Esophagus squamous epithelium (tissue), 5 donors: Measurements from ENCODE around the gene S100A7A. TPM values are rescaled to one million over a fixed set of nuclear protein-coding genes. Genes with fewer than 3 reads are reported as not detected.

Experiments
- DNase-seq: peaks from one replicate; lab custom pipeline; 2025; lab: John Stamatoyannopoulos, UW
- H3K27ac ChIP-seq, 4 donors: fragments of 200-600 bp; sonication (generic); one replicate each; pipeline ENCODE4 v1.5.1; 2016 to 2019; ENCODE audit warnings: mild to moderate bottlenecking in 1 of 4
- H3K27me3 ChIP-seq, 4 donors: fragments of 200-600 bp; sonication (generic); 1 replicate in 3 of 4; 2 replicates in 1 of 4; pipeline versions ENCODE4 v1.5.1 to v1.6.0; 2017 to 2021; ENCODE audit warnings: antibody characterized with exemption in 1 of 4
- H3K36me3 ChIP-seq, 3 donors: fragments of 200-600 bp; sonication (generic); one replicate each; pipeline ENCODE4 v1.5.1; 2016 to 2019
- H3K4me1 ChIP-seq, 3 donors: fragments of 200-600 bp; sonication (generic); one replicate each; pipeline ENCODE4 v1.5.1; 2017 to 2019
- H3K4me3 ChIP-seq, 4 donors: fragments of 200-600 bp; sonication (generic); 1 replicate in 3 of 4; 2 replicates in 1 of 4; pipeline ENCODE4 v1.5.1; 2016 to 2019; ENCODE audit warnings: mild to moderate bottlenecking in 2 of 4, moderate library complexity in 1 of 4
- H3K9me3 ChIP-seq, 3 donors: fragments of 200-600 bp; sonication (generic); one replicate each; pipeline ENCODE4 v1.5.1; 2016 to 2019
- CTCF ChIP-seq, 6 experiments: fragments of 450-650 bp in 4 of 6; fragments of 200-600 bp in 2 of 6; sonication (generic) in 2 of 6; IDR thresholded peaks; one replicate each; pipeline ENCODE4 v1.5.1; 2016 to 2019; ENCODE audit warnings: antibody characterized with exemption in 6 of 6, mild to moderate bottlenecking in 4 of 6, moderate library complexity in 4 of 6
- POLR2A ChIP-seq, 4 donors: fragments of 450-650 bp; IDR thresholded peaks; one replicate each; pipeline ENCODE4 v1.6.1; 2017; ENCODE audit warnings: antibody characterized with exemption in 4 of 4, mild to moderate bottlenecking in 4 of 4, moderate library complexity in 3 of 4
- WGBS, 2 donors: methylation state at CpG; one replicate each; pipeline ENCODE4 v1.1.5; 2018; 5-methylcytosine and 5-hydroxymethylcytosine counted together
- intact Hi-C: fragments of 100-400 bp; cut with DNase I; formaldehyde crosslinking; loops from one replicate; pipeline ENCODE4 v1.15.0; 2022
- total RNA-seq, 4 donors: library from RNA; depleted of rRNA; stranded (reverse); fragments of >200 nt; gene quantifications; one replicate each; pipeline ENCODE4 v1.1.0, GENCODE V29; 2016
- donor health status: DM: yes; HTN: yes; CAD: no.

Gene S100A7A
- total RNA-seq, 4 donors from 2014 or later = 6.7 to 72.9 (median 8.1) TPM; not detected in 1

- intact Hi-C loops = no loop called here
- Histone ChIP-seq H3K4me3 (no peak overlapping the region), H3K4me1 (peaks cover 18 to 56% (median 21%) of the 10 kb centered on the region in 3 donors), H3K27me3 (no peaks in the 10 kb centered on the region), H3K27ac (peak overlapping the region; percentile 65 to 90 (median 82)), H3K9me3 (peaks cover 0 to 18% (median 0%) of the 10 kb centered on the region in 3 donors), H3K36me3 (no peaks in the 10 kb centered on the region)
- no peak for TF ChIP-seq POLR2A (IDR thresholded peaks at IDR 0.05)
- no peak for TF ChIP-seq CTCF (IDR thresholded peaks at IDR 0.05)
- no peak for DNase-seq
- 32 to 48% methylated on average over 3 to 4 of the region's 4 CpGs for WGBS, 2 donors
Measured at GRCh38 chr1:153384958-153385580, 31.3 kb upstream of the S100A7A start.

DNA sequence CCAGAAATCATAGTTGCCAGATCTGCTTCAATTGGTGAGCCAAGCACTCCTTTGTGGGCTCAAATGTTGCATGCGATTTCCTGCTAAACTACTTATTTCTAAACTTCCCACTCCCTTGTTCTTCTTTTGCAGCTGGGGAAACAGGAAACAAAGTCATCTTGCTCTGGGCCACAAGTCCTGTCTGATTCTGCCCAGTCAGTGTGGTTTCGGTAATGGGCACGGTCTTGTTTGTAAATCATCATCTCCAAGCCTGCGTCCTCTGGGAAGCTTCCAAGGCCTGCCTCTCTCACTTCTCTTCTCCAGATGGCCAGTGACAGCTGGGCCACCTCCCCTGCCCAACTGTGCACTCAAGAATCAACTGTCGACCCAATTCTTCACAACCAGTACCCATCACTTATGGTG lies 29.8 kb upstream of the S100A7A start:
- H3K9me3 ChIP-seq = peaks cover 0 to 8% (median 0%) of the 10 kb centered on the region in 3 donors
- H3K4me1 ChIP-seq = peaks cover 18 to 71% (median 26%) of the 10 kb centered on the region in 3 donors
- 17 to 23% methylated on average over 4 to 5 of the region's 5 CpGs for WGBS, 2 donors
- no peak for DNase-seq
- peak overlapping the region; percentile 65 to 90 (median 88) for H3K27ac ChIP-seq
- peaks cover 0 to 6% (median 0%) of the 10 kb centered on the region in 4 donors for H3K27me3 ChIP-seq
- no peak for TF ChIP-seq POLR2A (IDR thresholded peaks at IDR 0.05)
- TF ChIP-seq CTCF (IDR thresholded peaks at IDR 0.05) = no peak
- intact Hi-C loops = no loop called here
- H3K36me3 ChIP-seq = no peaks in the 10 kb centered on the region
- no peak overlapping the region for H3K4me3 ChIP-seq

DNA sequence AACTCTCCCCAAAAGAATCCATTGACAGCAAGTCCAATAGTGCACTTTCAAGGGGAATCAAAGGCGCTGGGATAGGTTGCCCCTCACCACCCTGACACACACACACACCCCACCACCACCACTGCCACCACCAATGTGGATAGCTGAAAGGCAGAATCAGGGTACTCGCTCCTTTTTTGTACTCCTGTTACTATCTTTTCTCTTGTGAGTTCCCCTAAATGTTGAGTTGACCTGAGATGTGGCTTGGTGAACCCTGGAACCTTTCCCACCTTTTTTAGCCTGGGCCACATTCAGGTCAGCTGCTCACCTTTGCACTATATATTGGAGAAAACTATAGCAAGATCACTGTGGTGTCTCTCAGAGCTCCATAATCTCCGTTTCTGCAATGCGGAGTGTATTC lies 29.3 kb upstream of the S100A7A start:
- Histone ChIP-seq H3K27me3 (peaks cover 0 to 6% (median 0%) of the 10 kb centered on the region in 4 donors), H3K27ac (peak overlapping the region; percentile 65 to 90 (median 88)), H3K4me1 (peaks cover 18 to 76% (median 29%) of the 10 kb centered on the region in 3 donors), H3K9me3 (peaks cover 0 to 8% (median 0%) of the 10 kb centered on the region in 3 donors), H3K4me3 (no peak overlapping the region), H3K36me3 (no peaks in the 10 kb centered on the region)
- intact Hi-C loops = no loop called here
- DNase-seq = no peak
- WGBS, 2 donors = 85 to 91% methylated on average over 4 of the region's 4 CpGs
- no peak for TF ChIP-seq CTCF (IDR thresholded peaks at IDR 0.05)
- TF ChIP-seq POLR2A (IDR thresholded peaks at IDR 0.05) = no peak

GRCh38 chr1:153387785-153388184 lies 28.5 kb upstream of the S100A7A start:
- TF ChIP-seq CTCF (IDR thresholded peaks at IDR 0.05) (no peak), POLR2A (IDR thresholded peaks at IDR 0.05) (no peak)

GRCh38 chr1:153389401-153389800 lies 26.9 kb upstream of the S100A7A start:
- Histone ChIP-seq H3K9me3 (no peaks in the 10 kb centered on the region), H3K4me3 (peak overlapping the region; percentile 36 to 61 (median 46)), H3K27ac (peak overlapping the region; percentile 79 to 90 (median 88)), H3K4me1 (peaks cover 20 to 89% (median 27%) of the 10 kb centered on the region in 3 donors), H3K27me3 (peaks cover 0 to 6% (median 0%) of the 10 kb centered on the region in 4 donors), H3K36me3 (no peaks in the 10 kb centered on the region)
- WGBS, 2 donors = 55 to 80% methylated on average over 1 of the region's 1 CpG
- no peak for DNase-seq
- intact Hi-C loops = no loop called here
- no peak for TF ChIP-seq CTCF (IDR thresholded peaks at IDR 0.05)
- TF ChIP-seq POLR2A (IDR thresholded peaks at IDR 0.05) = no peak

More at GRCh38 chr1:153387785-153388184, 28.5 kb upstream of the S100A7A start:
- Histone ChIP-seq H3K9me3 (peaks cover 0 to 2% (median 0%) of the 10 kb centered on the region in 3 donors), H3K27me3 (peaks cover 0 to 6% (median 0%) of the 10 kb centered on the region in 4 donors), H3K4me3 (no peak overlapping the region), H3K27ac (peak overlapping the region; percentile 65 to 90 (median 88)), H3K36me3 (no peaks in the 10 kb centered on the region), H3K4me1 (peaks cover 18 to 83% (median 29%) of the 10 kb centered on the region in 3 donors)
- whole genome bisulfite sequencing, 2 donors = 65 to 76% methylated on average over 4 of the region's 4 CpGs
- DNase-seq = no peak
- intact Hi-C loops = no loop called here
